AG08395 (cell line): ENCODE data around the gene DOCK4.

Experiments
- DNase-seq: peaks from one replicate; pipeline ENCODE4 v3.0.0; 2012; ENCODE audit warnings: mixed read lengths, low spot score

DOCK4 gene

GRCh38 chr7:111806232-111806631 is 400.0 kb downstream of the DOCK4 start:
- no peak for DNase-seq

GRCh38 chr7:111803015-111803758 is 403.0 kb downstream of the DOCK4 start:
- peak; percentile 13 for DNase-seq

- no peak for DNase-seq
These were observed 403.9 kb downstream of the DOCK4 start for GRCh38 chr7:111802194-111802772.

GRCh38 chr7:111801277-111801676 is 404.9 kb downstream of the DOCK4 start:
- DNase-seq = no peak

GRCh38 chr7:111796671-111797070 is 409.5 kb downstream of the DOCK4 start:
- no peak for DNase-seq

- peak; percentile 10 for DNase-seq
These were observed 416.3 kb downstream of the DOCK4 start for GRCh38 chr7:111789870-111790269.

- no peak for DNase-seq
These were observed 417.2 kb downstream of the DOCK4 start for GRCh38 chr7:111789048-111789320.

- DNase-seq = no peak
These were observed 417.7 kb downstream of the DOCK4 start for GRCh38 chr7:111788286-111789047.

- DNase-seq = no peak
These were observed 418.5 kb downstream of the DOCK4 start for GRCh38 chr7:111787741-111788140.

- no peak for DNase-seq
These were observed 419.1 kb downstream of the DOCK4 start for GRCh38 chr7:111787099-111787498.

- DNase-seq = no peak
These were observed 421.1 kb downstream of the DOCK4 start for GRCh38 chr7:111785076-111785475.

GRCh38 chr7:111784296-111784695 is 421.9 kb downstream of the DOCK4 start:
- no peak for DNase-seq

GRCh38 chr7:111783854-111784253 is 422.3 kb downstream of the DOCK4 start:
- no peak for DNase-seq

- DNase-seq = no peak
These were observed 425.7 kb downstream of the DOCK4 start for GRCh38 chr7:111780527-111780926.

GRCh38 chr7:111775206-111775605 is 431.0 kb downstream of the DOCK4 start:
- DNase-seq = no peak

- DNase-seq = no peak
These were observed 433.5 kb downstream of the DOCK4 start for GRCh38 chr7:111772716-111773115.

GRCh38 chr7:111771638-111772037 is 434.6 kb downstream of the DOCK4 start:
- no peak for DNase-seq

GRCh38 chr7:111770116-111770515 is 436.1 kb downstream of the DOCK4 start:
- DNase-seq = no peak

GRCh38 chr7:111765751-111766643 is 440.2 kb downstream of the DOCK4 start:
- no peak for DNase-seq

GRCh38 chr7:111763221-111763801 is 442.9 kb downstream of the DOCK4 start:
- peak; percentile 65 for DNase-seq

- no peak for DNase-seq
These were observed 443.4 kb downstream of the DOCK4 start for GRCh38 chr7:111762799-111763198.

- no peak for DNase-seq
These were observed 444.0 kb downstream of the DOCK4 start for GRCh38 chr7:111762211-111762610.
